ENCODE data around the gene RPL19.

The RPL19 gene

GRCh38 chr17:39252788-39253460 lies 52.8 kb downstream of the RPL19 start:
- DNase-seq, result no peak

All from MV-4-11 (cell line).